H4 (cell line): ENCODE results near the gene BRD4. TPM values are rescaled to one million over a fixed set of nuclear protein-coding genes. Genes with fewer than 3 reads are reported as not detected.
"Not testable (repeated sequence)": the region's sequence is repeated elsewhere in the genome, so short reads cannot be mapped to it uniquely, and the experiment has no call there.

Experiments
- DNase-seq: peaks from one replicate; pipeline ENCODE4 v3.0.0-alpha.2; 2015; ENCODE audit warnings: low spot score
- total RNA-seq: library from RNA; depleted of rRNA; stranded (reverse); fragments of >200 nt; shearing (Covaris generic); gene quantifications from 2 replicates; pipeline ENCODE4 v1.2.3, GENCODE V29; 2014

BRD4 gene
- total RNA-seq, 1 experiment from 2014 or later: 11.0 TPM

DNA sequence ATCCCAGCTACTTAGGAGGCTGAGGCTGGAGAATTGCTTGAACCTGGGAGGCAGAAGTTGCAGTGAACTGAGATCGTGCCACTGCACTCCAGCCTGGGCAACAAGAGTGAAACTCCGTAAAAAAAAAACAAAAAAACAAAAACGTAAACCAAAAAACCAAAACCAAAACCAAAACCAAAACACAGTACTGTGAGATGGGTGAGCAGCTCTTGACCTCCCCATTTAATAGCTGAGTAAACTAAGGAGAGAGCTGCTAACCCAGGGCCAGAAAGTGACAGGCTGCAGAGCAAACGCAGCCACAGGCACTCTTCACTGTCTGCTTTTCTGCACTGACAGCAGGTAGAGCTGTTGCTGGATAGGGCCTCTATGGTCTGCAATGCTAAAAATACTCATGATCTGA is 27.7 kb upstream of the BRD4 start:
- DNase-seq: not testable (repeated sequence)

DNA sequence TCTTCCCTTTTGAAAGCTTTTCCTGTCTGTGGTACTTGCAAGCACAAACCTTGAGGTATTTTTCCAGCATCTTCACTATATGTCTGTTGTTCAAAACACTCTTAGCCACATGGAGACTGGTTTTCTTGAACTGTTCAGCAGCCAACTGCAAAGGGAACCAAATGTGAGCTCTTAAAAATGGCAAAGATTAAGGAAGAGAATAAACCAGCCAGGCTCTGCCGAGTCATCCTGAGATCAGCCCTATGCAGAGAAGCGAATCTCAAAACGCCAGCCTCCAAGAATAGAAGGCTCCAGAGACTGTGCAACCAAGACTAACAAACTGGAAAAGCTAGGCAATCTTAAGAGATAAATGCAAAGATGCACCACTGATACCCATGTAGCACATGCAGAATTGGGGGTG is 26.6 kb upstream of the BRD4 start:
- no peak for DNase-seq

DNA sequence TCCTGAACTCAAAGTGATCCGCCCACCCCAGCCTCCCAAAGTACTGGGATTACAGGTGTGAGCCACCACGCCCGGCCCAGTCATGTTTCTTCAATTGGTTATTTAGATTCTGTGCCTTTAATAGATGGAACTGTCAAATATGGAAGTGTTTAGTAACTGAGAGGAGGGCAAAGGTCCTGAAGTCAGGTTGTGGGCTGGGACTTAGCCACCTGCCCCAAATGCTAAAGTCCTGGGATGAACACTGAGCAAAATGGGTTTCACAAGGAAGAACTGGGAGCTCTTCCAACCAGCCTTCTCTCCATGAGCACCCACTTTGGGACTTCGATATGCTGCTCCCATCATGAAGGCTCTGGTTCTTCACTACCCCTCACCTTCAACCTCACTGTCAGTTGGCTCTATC is 25.6 kb upstream of the BRD4 start:
- no peak for DNase-seq

DNA sequence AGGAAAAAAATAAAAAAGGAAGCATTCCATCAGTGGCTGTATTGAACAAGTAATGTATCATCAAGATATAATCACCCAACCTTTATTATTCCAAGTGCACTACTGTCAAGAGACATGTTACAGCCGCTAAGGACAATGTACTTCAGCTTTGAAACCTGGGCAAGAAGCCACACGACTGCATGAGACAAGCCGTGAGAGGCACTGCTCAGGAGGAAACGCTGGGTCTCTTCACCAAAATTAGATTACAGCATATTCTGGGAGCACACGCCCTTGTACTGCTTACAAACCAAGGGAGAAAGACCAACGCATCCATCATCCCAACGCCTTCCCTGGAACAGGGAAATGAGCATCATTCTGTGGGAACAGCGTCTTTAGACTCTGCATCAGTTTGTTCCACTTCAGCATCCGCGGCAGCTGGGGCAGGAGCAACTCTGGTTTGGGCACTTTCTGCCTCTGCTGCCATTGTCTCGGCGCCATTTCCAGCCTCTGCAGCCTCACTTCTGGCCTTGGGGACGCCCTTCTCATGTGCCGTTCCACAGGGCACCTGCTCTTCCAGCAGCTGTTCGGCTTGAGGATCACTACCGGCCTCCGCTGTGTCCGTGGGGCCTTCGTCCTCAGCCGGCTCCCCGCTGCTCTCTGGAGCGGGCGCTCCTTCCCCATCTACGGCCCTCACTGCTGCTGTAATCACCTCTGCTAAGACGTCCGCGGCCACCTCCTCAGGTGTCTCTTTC is 22.4 kb upstream of the BRD4 start:
- DNase-seq: no peak

DNA sequence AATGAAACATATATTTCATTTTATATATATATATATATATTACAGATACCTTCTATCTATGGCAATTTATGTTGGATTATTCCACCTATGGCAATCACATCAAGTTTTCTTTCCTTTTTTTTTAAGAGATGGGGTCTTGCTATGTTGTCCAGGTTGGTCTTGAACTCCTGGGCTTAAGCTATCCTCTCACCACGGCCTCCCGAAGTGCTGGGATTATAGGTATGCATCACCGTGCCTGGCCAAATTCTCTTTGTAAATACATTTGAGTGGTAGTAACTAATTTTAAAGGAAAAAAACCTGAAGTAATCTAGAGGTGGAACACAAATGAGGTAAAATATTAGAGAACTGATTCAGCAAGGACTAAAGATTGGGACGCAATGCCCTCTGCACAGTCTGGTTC is 21.6 kb upstream of the BRD4 start:
- DNase-seq: no peak

DNA sequence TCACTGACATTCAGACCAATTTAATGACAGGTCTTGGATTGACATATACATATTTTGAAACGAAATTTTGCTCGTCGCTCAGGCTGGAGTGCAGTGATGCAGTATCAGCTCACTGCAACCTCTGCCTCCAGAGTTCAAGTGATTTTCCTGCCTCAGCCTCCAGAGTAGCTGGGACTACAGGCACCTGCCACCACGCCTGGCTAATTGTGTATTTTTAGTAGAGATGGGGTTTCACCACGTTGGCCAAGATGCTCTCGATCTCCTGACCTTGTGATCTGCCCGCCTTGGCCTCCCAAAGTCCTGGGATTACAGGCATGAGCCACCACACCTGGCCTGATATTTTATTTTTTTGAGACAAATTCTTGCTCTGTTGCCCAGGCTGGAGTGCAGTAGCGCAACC is 20.2 kb upstream of the BRD4 start:
- DNase-seq: not testable (repeated sequence)

DNA sequence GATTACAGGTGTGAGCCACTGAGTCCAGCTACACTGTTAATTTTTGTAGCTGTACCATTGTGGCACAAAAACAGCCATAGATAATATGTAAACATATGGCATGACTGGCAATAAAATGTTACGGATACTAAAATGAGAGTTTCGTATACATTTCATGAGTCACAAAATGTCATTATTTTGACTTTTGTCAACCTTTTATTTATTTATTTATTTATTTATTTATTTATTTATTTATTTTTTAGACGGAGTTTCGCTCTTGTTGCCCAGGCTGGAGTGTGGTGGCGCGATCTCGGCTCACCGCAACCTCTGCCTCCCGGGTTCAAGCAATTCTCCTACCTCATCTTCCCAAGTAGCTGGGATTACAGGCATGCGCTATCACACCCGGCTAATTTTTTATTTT is 9.0 kb upstream of the BRD4 start:
- not testable (repeated sequence) for DNase-seq

DNA sequence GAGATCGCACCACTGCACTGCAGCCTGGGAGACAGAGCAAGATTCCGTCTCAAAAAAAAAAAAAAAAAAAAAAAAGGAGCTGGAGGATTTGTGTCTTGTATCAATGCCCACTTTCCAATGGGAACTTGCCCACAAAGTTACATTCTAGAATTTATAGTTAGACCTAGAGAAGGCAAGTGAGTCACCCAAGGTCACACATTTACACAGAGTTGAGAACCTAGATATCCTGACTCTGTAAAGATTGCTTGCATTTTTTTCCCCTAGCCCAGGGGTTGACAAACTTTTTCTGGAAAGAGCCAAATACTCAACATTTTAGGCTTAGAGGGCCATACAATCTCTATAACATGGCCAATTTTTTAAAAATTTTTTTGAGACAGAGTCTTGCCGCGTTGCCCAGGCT is 7.7 kb upstream of the BRD4 start:
- no peak for DNase-seq

DNA sequence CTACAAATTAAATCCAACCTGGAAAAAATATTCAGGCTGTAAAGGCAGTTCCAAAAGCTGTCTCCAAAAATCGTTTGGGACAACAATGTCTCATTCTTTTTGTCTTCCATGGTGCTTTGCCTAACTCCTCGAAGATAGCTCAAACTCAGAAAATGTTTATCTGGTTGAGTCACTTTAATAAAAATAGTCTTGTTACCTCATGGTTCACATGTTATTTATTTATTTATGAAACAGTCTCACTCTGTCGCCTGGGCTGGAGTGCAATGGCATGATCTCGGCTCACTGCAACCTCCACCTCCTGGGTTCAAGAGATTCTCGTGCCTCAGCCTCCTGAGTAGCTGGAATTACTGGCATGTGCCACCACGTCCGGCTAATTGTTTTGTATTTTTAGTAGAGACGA is 4.9 kb upstream of the BRD4 start:
- no peak for DNase-seq

DNA sequence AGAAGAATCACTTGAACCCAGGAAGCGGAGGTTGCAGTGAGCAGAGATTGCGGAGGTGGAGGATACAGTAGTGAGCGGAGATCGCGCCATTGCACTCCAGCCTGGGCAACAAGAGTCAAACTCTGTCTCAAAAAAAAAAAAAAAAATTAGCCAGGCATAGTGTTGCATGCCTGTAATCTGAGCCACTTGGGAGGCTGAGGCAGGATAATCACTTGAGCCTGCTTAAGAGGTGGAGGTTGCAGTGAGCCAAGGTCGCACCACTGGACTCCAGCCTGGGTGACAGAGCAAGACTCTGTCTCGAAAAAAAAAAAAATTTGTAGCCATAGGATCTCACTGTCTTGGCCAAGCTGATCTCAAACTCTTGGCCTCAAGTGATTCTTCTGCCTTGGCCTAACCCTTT is 3.7 kb upstream of the BRD4 start:
- not testable (repeated sequence) for DNase-seq

DNA sequence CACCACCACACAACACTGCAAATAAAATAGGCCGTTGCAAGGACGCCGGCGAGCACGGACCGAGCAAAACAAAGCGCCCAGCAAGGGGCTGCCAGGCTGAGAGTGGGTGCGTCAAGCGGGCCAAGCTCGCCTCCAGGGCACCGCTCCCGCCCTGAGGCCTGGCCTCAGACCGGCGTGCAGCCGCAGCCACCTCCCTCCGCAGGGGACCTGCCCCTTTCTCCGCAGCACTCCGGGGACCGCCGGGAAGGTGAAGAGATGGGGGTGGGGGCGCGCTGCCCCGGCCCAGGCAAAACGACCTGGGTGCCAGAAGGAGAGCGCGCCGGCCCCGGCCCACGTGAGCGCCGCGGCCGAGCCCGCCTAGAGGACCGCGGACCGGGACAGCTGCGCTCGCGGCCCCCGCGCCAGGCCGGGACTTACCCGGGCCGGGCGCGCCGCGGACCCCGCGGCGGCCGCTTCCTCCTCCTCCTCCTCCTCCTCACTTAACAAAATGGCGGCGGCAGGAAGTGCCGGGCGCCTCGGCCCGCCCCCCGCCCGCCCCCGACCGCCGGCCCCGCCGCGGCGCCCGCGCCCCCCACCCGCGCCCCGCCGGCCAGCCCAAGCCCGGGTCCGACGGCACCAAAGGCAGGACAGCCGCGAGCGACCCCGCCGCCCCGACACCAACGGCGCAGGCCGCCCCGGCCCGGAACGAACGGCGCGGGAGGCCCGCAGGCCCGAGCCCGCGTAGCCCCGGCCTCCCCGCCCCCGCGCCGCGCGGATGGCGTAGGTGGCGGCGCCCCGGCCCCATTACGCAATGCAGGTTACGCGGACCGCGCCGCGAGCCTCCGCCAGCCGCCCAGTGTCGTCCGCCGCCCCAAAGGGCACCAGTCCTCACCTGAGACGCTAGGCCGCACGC is 674 bp downstream of the BRD4 start:
- DNase-seq: no peak

DNA sequence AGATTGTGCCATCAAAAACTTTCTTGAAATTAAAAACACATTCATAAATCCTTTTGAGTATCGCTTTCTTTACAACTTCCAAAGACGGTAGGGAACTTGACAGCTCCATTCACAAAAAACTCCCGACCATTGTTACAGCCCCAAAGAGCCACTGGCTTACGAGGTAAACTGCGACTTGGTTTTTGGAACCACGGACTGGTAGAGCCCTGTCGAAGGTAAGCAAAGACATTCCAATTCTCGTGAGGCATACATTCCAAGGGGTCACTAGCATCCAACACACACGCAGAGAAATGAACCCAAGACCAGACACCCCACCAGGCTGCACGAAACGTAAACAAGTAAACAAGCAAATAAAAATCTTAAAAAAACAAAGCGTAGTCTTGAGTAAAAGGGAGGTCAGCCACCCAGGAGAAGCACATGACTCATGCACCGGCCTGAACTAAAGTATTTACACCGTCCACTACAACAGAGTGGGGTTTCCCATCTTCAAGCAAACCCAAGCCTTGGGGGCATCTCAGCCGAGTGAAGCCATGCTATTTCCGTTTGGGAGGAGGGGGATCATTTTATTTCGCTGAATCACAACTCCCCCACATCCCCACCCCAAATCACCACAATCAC is 1.4 kb downstream of the BRD4 start:
- DNase-seq: peak; percentile 36

DNA sequence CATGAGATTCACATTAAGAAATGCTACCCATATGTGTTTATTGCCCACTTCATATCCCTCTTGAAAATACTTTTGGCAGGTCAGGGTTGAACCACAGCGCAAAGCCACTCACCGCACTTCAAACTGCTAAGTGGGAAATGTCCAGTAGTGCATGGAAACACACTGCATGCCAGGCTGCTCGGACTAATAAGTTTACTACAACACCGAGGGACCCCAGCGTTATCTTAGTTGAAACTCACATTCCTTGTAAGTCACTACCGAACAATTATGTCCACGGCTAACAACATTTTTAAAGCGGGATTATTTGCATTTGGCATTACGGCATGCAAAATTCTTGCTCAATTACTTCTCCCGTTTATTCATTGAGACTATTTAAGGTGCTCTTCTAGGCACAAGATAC is 4.0 kb downstream of the BRD4 start:
- no peak for DNase-seq

DNA sequence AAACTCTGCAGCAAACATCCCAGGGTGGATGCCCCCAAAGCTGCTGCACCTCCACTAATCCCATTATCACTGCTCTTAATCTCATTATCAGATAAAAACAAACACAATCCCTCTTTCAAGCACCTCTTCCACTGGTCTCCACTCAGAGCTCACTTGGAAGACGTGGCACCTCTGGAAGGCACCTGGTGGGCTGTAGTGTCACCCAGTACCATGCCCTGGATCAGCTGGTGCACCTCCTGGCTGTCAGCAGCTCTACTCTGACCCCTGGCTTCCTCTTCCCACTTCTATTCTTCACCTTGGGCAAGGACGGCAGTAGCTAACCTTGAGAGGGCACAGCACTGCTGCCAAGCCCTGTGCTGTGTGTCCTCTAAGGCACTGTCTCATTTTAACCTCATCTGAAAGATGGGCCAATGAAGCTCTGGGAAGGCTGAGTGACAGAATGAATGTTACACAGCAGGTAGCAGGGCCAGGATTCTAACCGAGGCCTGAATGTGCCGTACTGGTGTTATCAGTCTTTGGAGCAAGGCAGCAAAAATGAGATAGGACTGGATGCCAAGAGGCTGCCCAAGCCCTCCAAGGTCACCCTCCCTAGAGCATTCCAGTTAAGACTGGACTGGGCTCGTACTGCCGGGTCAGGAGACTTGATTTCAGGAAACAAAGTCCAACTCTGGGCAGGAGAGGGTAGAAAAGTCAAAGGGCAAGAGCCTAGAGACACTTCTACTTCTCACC is 7.4 kb downstream of the BRD4 start:
- no peak for DNase-seq

DNA sequence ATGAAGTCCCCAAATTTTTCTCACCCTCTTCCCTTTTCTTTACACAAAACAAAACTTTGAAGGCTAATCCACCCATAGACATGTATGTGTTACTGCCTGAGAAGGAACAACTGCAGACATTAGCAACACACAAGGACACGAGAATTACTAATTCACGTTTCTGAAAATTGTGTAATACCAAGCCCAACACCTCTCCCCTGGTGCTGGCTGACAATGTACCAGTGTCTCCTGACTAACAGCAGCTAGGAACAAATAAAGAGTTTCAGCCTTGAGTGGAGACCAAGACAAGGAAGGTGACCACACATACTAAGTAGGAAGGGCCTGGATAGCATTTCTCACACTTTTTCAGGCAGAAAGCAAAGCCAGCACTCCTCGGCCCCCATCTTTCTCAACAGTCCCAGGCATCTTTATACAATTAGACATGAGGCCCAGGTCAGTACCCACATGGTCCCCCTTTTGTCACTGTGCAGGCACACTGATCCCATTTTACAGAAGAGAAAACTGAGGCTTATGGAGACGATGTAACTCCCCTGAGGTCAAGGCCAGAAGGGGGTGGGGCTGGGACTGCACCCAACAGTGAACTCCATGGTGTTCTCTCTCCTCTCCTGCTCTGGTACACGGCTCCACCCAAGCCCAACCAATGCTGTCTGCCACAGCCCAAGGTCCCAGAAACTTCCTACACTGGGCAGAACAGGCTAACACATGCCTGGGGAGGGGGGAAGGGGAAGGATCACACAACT is 8.7 kb downstream of the BRD4 start:
- DNase-seq: no peak

DNA sequence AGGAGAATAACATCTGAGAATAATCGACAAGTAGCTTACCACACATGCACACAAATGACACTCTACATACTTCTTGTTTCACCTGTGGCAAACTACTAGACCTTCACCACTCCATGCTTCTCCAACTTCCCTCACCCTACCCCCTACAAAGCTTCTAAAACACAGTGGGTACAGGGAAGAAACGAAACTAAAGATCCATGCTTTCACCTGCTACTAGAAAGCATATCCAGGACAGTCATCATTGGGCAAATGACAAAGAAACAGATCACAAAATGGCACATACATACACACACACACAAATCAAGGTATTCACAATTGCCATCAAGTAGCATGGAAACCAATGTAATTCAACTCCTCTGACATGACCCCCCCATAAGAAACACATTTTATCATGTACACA is 10.6 kb downstream of the BRD4 start:
- no peak for DNase-seq

DNA sequence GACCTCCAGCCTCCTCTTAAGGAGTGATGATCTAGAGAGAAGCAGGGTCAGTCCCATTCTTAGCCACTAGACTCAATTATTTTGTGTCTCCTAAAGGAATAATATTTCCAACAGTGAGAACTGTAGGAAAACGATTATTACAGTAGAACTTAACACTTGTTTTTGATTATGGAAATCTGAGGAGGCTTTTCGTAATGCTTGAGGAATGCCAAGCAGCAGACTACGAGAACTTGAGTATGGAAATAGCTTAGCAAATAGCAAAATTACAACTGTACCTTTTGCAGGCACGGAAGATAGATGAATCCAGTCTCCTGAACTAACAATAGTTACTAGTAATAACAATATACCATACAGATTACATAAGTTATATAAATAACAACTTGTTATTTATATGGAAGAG is 12.2 kb downstream of the BRD4 start:
- DNase-seq: no peak

DNA sequence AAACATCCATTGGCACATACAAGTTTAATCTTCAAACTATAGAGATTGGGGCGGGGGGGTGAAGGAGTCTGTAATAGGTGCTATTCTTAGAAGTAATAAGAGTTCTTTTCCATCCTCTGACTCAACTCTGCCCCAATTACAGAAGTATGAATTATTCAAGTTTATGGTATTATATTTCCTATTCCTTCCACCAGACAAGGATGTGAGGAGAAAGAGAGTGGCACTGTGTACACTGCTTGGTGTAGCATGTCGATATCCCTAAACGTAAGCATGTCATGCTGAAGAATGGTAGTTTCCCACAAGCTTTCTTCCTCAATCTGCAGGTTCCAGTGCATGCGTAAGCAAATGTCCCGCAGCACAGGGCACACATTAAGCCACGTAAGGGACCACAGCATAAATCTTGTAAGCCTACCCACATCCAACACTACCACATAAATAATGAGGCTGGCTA is 14.1 kb downstream of the BRD4 start:
- no peak for DNase-seq

DNA sequence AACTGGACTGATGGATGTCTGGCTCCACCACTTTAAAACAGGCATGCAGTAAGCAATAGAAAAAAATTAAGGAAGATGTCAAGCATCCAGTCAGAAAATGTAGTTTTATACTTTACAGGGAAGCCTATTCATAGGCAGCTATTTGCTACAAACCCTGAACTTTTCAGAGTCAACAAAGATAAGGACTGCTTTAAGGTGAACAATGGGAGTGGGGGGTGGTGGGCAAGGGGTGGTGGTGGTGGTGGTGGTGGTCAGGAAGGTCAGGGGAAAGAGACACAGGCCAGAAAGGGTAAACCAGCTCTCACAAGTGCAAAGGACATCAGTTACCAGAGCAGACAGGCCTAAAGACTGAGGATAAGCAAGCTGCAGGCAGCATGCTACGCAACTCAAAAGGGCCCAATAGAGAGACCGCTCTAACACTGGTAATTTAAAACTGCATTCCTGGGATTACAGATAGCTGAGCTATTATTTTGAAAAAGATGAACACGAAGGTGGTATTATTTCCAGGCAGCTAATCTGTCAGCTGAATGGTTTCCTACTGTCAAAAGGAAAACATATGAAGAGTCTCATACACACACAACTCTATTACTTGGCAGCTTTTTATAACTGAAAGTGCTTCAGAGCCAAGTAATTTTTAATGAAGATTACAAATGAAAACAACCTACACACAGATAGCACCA is 14.8 kb downstream of the BRD4 start:
- no peak for DNase-seq

DNA sequence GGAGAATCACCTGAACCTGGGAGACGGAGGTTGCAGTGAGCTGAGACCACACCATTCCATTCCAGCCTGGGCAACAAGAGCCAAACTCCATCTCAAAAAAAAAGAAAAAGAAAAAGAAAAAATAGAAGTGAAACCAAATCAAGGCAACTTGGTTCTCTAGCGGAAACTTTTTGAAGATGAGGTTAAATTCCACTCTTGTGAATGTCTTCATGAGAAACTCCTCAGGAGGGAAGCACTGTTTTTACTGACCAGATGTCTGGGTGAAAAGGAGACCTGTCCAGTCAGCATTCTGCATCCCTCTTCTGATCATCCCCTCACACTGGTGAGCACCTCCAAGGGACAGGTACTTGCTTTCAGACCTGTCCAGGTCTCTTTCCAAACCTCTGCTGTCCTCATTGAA is 15.8 kb downstream of the BRD4 start:
- no peak for DNase-seq

DNA sequence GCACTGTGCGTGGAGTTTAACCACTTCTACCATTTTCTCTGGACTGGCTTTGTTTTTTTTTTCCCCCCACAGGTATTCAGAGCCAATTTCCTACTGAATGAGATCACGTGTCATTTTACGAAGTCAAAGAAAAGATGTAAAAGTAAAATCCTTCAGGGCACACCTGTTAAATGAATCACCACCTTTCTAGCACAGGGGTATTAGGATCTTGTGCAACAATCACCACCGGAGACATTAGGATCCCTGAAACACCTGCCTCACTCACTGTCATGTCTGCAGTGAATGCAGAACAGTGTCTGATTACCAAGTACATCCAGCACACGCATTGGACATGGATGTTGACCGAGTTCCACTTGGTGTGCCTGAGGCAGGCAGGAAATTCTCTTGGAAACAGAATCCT is 17.2 kb downstream of the BRD4 start:
- DNase-seq: no peak
